Transverse colon (tissue), 3 donors: ENCODE results near the gene SREK1IP1.

Experiments
- POLR2A ChIP-seq: fragments of 450-650 bp; IDR thresholded peaks from one replicate; pipeline ENCODE4 v1.6.1; 2016; ENCODE audit warnings: antibody characterized with exemption, mild to moderate bottlenecking, moderate library complexity
- TF ChIP-seq, protein P1 (sequence below), 5 experiments: fragments of 200-600 bp in 3 of 5; fragments of 450-650 bp in 2 of 5; sonication (generic) in 3 of 5; IDR thresholded peaks; 1 replicate in 2 of 5; 2 replicates in 3 of 5; pipeline ENCODE4 v1.5.1; 2016 to 2017; ENCODE audit warnings: antibody characterized with exemption in 5 of 5, inconsistent platforms in 3 of 5, mild to moderate bottlenecking in 2 of 5, moderate library complexity in 1 of 5

DNA sequence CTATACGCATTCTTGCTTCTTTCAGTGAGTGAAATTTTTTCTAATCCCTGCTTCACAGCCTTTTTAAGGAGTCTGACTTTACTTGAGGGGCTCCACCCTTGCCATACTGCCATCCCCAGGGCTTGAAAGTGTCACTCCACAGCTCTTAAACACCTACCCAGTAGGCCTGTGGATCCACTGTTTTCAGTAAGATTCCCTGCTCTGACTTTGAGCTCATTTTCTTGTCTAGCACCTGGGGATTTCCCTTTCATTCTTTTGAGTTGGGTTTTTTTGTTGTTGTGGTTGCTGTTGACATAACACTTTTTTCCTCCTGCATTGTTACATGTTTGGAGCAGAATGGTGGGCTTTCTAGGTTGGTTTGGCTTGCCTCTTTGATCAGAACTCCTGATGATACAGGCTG is 23.6 kb downstream of the SREK1IP1 start:
- TF ChIP-seq, protein P1, sequence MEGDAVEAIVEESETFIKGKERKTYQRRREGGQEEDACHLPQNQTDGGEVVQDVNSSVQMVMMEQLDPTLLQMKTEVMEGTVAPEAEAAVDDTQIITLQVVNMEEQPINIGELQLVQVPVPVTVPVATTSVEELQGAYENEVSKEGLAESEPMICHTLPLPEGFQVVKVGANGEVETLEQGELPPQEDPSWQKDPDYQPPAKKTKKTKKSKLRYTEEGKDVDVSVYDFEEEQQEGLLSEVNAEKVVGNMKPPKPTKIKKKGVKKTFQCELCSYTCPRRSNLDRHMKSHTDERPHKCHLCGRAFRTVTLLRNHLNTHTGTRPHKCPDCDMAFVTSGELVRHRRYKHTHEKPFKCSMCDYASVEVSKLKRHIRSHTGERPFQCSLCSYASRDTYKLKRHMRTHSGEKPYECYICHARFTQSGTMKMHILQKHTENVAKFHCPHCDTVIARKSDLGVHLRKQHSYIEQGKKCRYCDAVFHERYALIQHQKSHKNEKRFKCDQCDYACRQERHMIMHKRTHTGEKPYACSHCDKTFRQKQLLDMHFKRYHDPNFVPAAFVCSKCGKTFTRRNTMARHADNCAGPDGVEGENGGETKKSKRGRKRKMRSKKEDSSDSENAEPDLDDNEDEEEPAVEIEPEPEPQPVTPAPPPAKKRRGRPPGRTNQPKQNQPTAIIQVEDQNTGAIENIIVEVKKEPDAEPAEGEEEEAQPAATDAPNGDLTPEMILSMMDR (IDR thresholded peaks at IDR 0.05) = no peak
- no peak for TF ChIP-seq POLR2A
